Nucleus accumbens (tissue), 56 donors: ENCODE data around the gene EMC10.
"Not testable (repeated sequence)": the region's sequence is repeated elsewhere in the genome, so short reads cannot be mapped to it uniquely, and the experiment has no call there.

Source experiments
- DNase-seq, 56 donors: peaks; one replicate each; lab custom pipeline; 2025; lab: John Stamatoyannopoulos, UW

Gene EMC10

GRCh38 chr19:50512112-50512998 is 36.0 kb downstream of the EMC10 start:
- peak in 1 of 56 donors; percentile 26 for DNase-seq

- DNase-seq = peak in 2 of 56 donors; percentile 20 to 44
Observed at GRCh38 chr19:50512999-50513745, 36.9 kb downstream of the EMC10 start.

- DNase-seq = peak in 27 of 56 donors; percentile 25 to 71 (median 55)
Observed at GRCh38 chr19:50513746-50514345, 37.5 kb downstream of the EMC10 start, which contains the start of gene ASPDH. ASPDH (minus strand) TSS chr19:50513913; CDS start chr19:50513823, 90 bp downstream.

GRCh38 chr19:50514346-50515167 is 38.2 kb downstream of the EMC10 start:
- peak in 54 of 56 donors; percentile 18 to 91 (median 78) for DNase-seq

- DNase-seq = no peak
Observed at GRCh38 chr19:50515168-50515561, 38.9 kb downstream of the EMC10 start.

GRCh38 chr19:50516456-50516855 is 40.1 kb downstream of the EMC10 start:
- no peak for DNase-seq

GRCh38 chr19:50516964-50517703 is 40.8 kb downstream of the EMC10 start:
- DNase-seq = no peak

GRCh38 chr19:50517704-50518075 is 41.4 kb downstream of the EMC10 start:
- no peak for DNase-seq

GRCh38 chr19:50518091-50519005 is 42.0 kb downstream of the EMC10 start:
- no peak for DNase-seq

- no peak for DNase-seq
Observed at GRCh38 chr19:50519006-50519575, 42.8 kb downstream of the EMC10 start.

GRCh38 chr19:50520822-50521465 is 44.6 kb downstream of the EMC10 start:
- DNase-seq = no peak

GRCh38 chr19:50522881-50523280 is 46.6 kb downstream of the EMC10 start:
- DNase-seq = no peak

GRCh38 chr19:50528052-50528451 is 51.7 kb downstream of the EMC10 start:
- DNase-seq = not testable (repeated sequence)

- DNase-seq = peak in 38 of 56 donors; percentile 24 to 83 (median 54)
Observed at GRCh38 chr19:50531171-50531612, 54.9 kb downstream of the EMC10 start.

- no peak for DNase-seq
Observed at GRCh38 chr19:50532952-50533351, 56.6 kb downstream of the EMC10 start.

- DNase-seq = no peak
Observed at GRCh38 chr19:50534478-50534877, 58.2 kb downstream of the EMC10 start.

GRCh38 chr19:50535672-50536187 is 59.4 kb downstream of the EMC10 start:
- DNase-seq = no peak
